Muscle layer of duodenum (tissue), 2 donors: ENCODE data around the gene MATN4.

Source experiments
- H3K27ac ChIP-seq: one replicate; pipeline ENCODE4 v1.7.0; 2013; ENCODE audit warnings: mild to moderate bottlenecking, low read length
- H3K27me3 ChIP-seq: one replicate; pipeline ENCODE4 v1.7.0; 2013; ENCODE audit warnings: low read depth, mild to moderate bottlenecking, control low read depth, low read length
- H3K36me3 ChIP-seq, 2 donors: one replicate each; pipeline ENCODE4 v1.7.0; 2013; ENCODE audit warnings: low read length in 2 of 2, control low read depth in 1 of 2, mild to moderate bottlenecking in 1 of 2; ENCODE audit not compliant: insufficient read depth in 2 of 2, control insufficient read depth in 1 of 2
- H3K4me1 ChIP-seq, 2 donors: one replicate each; pipeline ENCODE4 v1.7.0; 2013; ENCODE audit warnings: low read length in 2 of 2, mild to moderate bottlenecking in 2 of 2, control low read depth in 1 of 2, moderate library complexity in 1 of 2; ENCODE audit not compliant: insufficient read depth in 2 of 2, control insufficient read depth in 1 of 2
- H3K4me3 ChIP-seq, 2 donors: one replicate each; pipeline ENCODE4 v1.7.0; 2013; ENCODE audit warnings: low read length in 2 of 2, low read depth in 1 of 2, mild to moderate bottlenecking in 1 of 2
- H3K9me3 ChIP-seq, 2 donors: one replicate each; pipeline ENCODE4 v1.7.0; 2013; ENCODE audit warnings: low read length in 2 of 2, control low read depth in 1 of 2, mild to moderate bottlenecking in 1 of 2; ENCODE audit not compliant: control insufficient read depth in 1 of 2
- donor health status: healthy.

MATN4 gene

GRCh38 chr20:45346291-45346718, 38.2 kb upstream of the MATN4 start:
- Histone ChIP-seq H3K4me1 (peaks cover 30 to 35% of the 10 kb centered on the region in 2 donors), H3K9me3 (no peaks in the 10 kb centered on the region), H3K27me3 (no peaks in the 10 kb centered on the region), H3K4me3 (peak overlapping the region; percentile 79 to 84), H3K36me3 (no peaks in the 10 kb centered on the region), H3K27ac (peak overlapping the region; percentile 98)

- peaks cover 33 to 45% of the 10 kb centered on the region in 2 donors for H3K4me1 ChIP-seq
- H3K27me3 ChIP-seq = no peaks in the 10 kb centered on the region
- no peaks in the 10 kb centered on the region for H3K9me3 ChIP-seq
- H3K27ac ChIP-seq = peak overlapping the region; percentile 98
- H3K36me3 ChIP-seq = peaks cover 0 to 3% of the 10 kb centered on the region in 2 donors
- peak overlapping the region; percentile 79 to 84 for H3K4me3 ChIP-seq
Measured at GRCh38 chr20:45345104-45345936, 37.2 kb upstream of the MATN4 start.

- peak overlapping the region; percentile 98 for H3K27ac ChIP-seq
Measured at GRCh38 chr20:45344168-45344860, 36.2 kb upstream of the MATN4 start.

GRCh38 chr20:45343532-45344167, 35.6 kb upstream of the MATN4 start:
- Histone ChIP-seq H3K27ac (peak overlapping the region; percentile 98), H3K9me3 (no peaks in the 10 kb centered on the region), H3K4me3 (peak overlapping the region; percentile 38 to 53), H3K36me3 (peaks cover 0 to 4% of the 10 kb centered on the region in 2 donors), H3K4me1 (peaks cover 44 to 57% of the 10 kb centered on the region in 2 donors), H3K27me3 (no peaks in the 10 kb centered on the region)

More at GRCh38 chr20:45344168-45344860, 36.2 kb upstream of the MATN4 start:
- H3K4me3 ChIP-seq = peak overlapping the region; percentile 53 to 84
- H3K4me1 ChIP-seq = peaks cover 38 to 52% of the 10 kb centered on the region in 2 donors
- H3K27me3 ChIP-seq = no peaks in the 10 kb centered on the region
- H3K9me3 ChIP-seq = no peaks in the 10 kb centered on the region
- H3K36me3 ChIP-seq = peaks cover 0 to 4% of the 10 kb centered on the region in 2 donors

- H3K36me3 ChIP-seq = peaks cover 0 to 4% of the 10 kb centered on the region in 2 donors
- peak overlapping the region; percentile 38 to 53 for H3K4me3 ChIP-seq
Measured at GRCh38 chr20:45342855-45343531, 34.9 kb upstream of the MATN4 start.

GRCh38 chr20:45341939-45342854, 34.1 kb upstream of the MATN4 start:
- Histone ChIP-seq H3K27me3 (no peaks in the 10 kb centered on the region), H3K4me1 (peaks cover 56 to 69% of the 10 kb centered on the region in 2 donors), H3K36me3 (peaks cover 0 to 4% of the 10 kb centered on the region in 2 donors), H3K27ac (peak overlapping the region; percentile 98), H3K9me3 (no peaks in the 10 kb centered on the region), H3K4me3 (peak overlapping the region; percentile 38 to 53)

More at GRCh38 chr20:45342855-45343531, 34.9 kb upstream of the MATN4 start:
- no peaks in the 10 kb centered on the region for H3K27me3 ChIP-seq
- H3K4me1 ChIP-seq = peaks cover 51 to 64% of the 10 kb centered on the region in 2 donors
- peak overlapping the region; percentile 98 for H3K27ac ChIP-seq
- H3K9me3 ChIP-seq = no peaks in the 10 kb centered on the region

- H3K4me1 ChIP-seq = peaks cover 56 to 69% of the 10 kb centered on the region in 2 donors
- no peaks in the 10 kb centered on the region for H3K27me3 ChIP-seq
- H3K36me3 ChIP-seq = peaks cover 0 to 4% of the 10 kb centered on the region in 2 donors
- H3K4me3 ChIP-seq = peak overlapping the region; percentile 30 to 53
- no peaks in the 10 kb centered on the region for H3K9me3 ChIP-seq
- H3K27ac ChIP-seq = peak overlapping the region; percentile 98
Measured at GRCh38 chr20:45341579-45341938, 33.5 kb upstream of the MATN4 start.

- Histone ChIP-seq H3K4me1 (peaks cover 51 to 68% of the 10 kb centered on the region in 2 donors), H3K27me3 (no peaks in the 10 kb centered on the region), H3K27ac (peak overlapping the region; percentile 98), H3K9me3 (no peaks in the 10 kb centered on the region), H3K36me3 (peaks cover 0 to 4% of the 10 kb centered on the region in 2 donors), H3K4me3 (no peak overlapping the region)
Measured at GRCh38 chr20:45340951-45341350, 32.9 kb upstream of the MATN4 start.

GRCh38 chr20:45340236-45340847, 32.2 kb upstream of the MATN4 start:
- Histone ChIP-seq H3K4me1 (peaks cover 48 to 62% of the 10 kb centered on the region in 2 donors), H3K9me3 (no peaks in the 10 kb centered on the region), H3K4me3 (no peak overlapping the region), H3K27ac (peak overlapping the region; percentile 98), H3K36me3 (peaks cover 4% of the 10 kb centered on the region in 2 donors), H3K27me3 (no peaks in the 10 kb centered on the region)

- H3K4me1 ChIP-seq = peaks cover 43 to 59% of the 10 kb centered on the region in 2 donors
Measured at GRCh38 chr20:45339799-45340198, 31.7 kb upstream of the MATN4 start.

More at GRCh38 chr20:45339799-45340198, 31.7 kb upstream of the MATN4 start:
- peaks cover 4 to 8% of the 10 kb centered on the region in 2 donors for H3K36me3 ChIP-seq
- H3K9me3 ChIP-seq = no peaks in the 10 kb centered on the region
- no peaks in the 10 kb centered on the region for H3K27me3 ChIP-seq
- peak overlapping the region; percentile 98 for H3K27ac ChIP-seq
- no peak overlapping the region for H3K4me3 ChIP-seq
